ENCODE measurements around the gene GGT5.

- TF ChIP-seq, protein P1, sequence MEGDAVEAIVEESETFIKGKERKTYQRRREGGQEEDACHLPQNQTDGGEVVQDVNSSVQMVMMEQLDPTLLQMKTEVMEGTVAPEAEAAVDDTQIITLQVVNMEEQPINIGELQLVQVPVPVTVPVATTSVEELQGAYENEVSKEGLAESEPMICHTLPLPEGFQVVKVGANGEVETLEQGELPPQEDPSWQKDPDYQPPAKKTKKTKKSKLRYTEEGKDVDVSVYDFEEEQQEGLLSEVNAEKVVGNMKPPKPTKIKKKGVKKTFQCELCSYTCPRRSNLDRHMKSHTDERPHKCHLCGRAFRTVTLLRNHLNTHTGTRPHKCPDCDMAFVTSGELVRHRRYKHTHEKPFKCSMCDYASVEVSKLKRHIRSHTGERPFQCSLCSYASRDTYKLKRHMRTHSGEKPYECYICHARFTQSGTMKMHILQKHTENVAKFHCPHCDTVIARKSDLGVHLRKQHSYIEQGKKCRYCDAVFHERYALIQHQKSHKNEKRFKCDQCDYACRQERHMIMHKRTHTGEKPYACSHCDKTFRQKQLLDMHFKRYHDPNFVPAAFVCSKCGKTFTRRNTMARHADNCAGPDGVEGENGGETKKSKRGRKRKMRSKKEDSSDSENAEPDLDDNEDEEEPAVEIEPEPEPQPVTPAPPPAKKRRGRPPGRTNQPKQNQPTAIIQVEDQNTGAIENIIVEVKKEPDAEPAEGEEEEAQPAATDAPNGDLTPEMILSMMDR (IDR thresholded peaks at IDR 0.05; ENCODE audit: low read length): no peak; the same call in 1 of the 2 replicates
- no peak for TF ChIP-seq EZH2phosphoT487 (IDR thresholded peaks at IDR 0.05; ENCODE audit: low read length)
- no peak for TF ChIP-seq EZH2 (optimal IDR thresholded peaks at IDR 0.05; ENCODE audit: low read depth, low read length)
These were observed 62.6 kb downstream of the GGT5 start for GRCh38 chr22:24181996-24182899.

Data from MM.1S (cell line).